ENCODE data around the gene NEFH. TPM values are rescaled to one million over a fixed set of nuclear protein-coding genes. Genes with fewer than 3 reads are reported as not detected.

The NEFH gene
- total and polyA plus RNA-seq, 2 donors (not counting 3 experiments of a cell fraction or from before 2014, with no cell fraction given), result 0.09 to 0.59 TPM

DNA sequence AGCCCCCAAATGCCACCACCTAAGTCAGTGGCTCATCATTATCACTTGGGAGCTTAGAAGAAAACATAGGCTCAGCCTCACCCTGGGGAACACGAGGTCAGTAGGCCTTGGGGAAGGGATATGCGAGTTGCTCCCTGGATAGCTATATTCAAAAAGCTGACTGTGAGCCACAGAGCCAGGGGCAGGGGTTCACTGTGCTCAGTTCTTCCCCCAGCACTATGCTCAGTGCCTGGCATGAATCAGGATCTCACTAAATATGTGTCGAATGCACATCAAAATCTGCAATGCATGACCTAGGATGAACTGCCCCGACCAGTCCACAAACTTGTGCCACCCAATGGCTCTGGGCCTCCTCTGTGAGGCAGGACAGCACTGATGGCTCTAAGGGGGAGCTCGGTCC lies 38.4 kb downstream of the NEFH start:
- Histone ChIP-seq H3K27me3 (ENCODE audit: control insufficient read depth in 2 of 2, insufficient read depth in 2 of 2, low read length in 2 of 2) (no peaks in the 10 kb centered on the region), H3K79me2 (ENCODE audit: control insufficient read depth, insufficient read depth, low read length) (no peaks in the 10 kb centered on the region), H3K4me2 (ENCODE audit: insufficient read depth, low read length) (no peak overlapping the region), H3K4me1 (ENCODE audit: control insufficient read depth, extremely low read depth, insufficient read depth, low read length) (peaks cover 12% of the 10 kb centered on the region), H3K9ac (replicated peaks; ENCODE audit: extremely low read depth, insufficient read depth, low read length) (no peak overlapping the region), H3K27ac (ENCODE audit: insufficient read depth, low read depth, low read length) (no peak overlapping the region), H4K20me1 (replicated peaks; ENCODE audit: control insufficient read depth, extremely low read depth, insufficient read depth, low read length) (no peaks in the 10 kb centered on the region), H3K36me3 (ENCODE audit: control insufficient read depth in 2 of 2, extremely low read depth in 1 of 2, insufficient read depth in 2 of 2, low read length in 2 of 2) (peaks cover 18 to 43% of the 10 kb centered on the region in 2 experiments), H3K9me1 (replicated peaks; ENCODE audit: control insufficient read depth, extremely low read depth, insufficient read depth, low read length) (no peaks in the 10 kb centered on the region), H3K9me3 (replicated peaks; ENCODE audit: control insufficient read depth, insufficient read depth, low read length) (no peaks in the 10 kb centered on the region), H3K4me3 (replicated peaks in 1 of 3; ENCODE audit: insufficient read depth in 1 of 3, low read depth in 1 of 3, low read length in 3 of 3) (no peak overlapping the region), H2AFZ (ENCODE audit: low read depth, low read length) (no peak overlapping the region)
- DNase-seq (ENCODE audit: low read depth, low spot score) (no peak), FAIRE-seq (no peak)
- ChIA-PET POLR2A (no interaction called here), CTCF (no interaction called here)
- TF ChIP-seq GATA2 (IDR thresholded peaks at IDR 0.05; ENCODE audit: insufficient read depth, insufficient read length, low read depth, low read length) (no peak), MYC (IDR thresholded peaks at IDR 0.05; ENCODE audit: low read depth, low read length) (no peak), JUN (IDR thresholded peaks at IDR 0.05; ENCODE audit: borderline replicate concordance, insufficient read depth, insufficient read length, low read depth) (no peak), FOS (IDR thresholded peaks at IDR 0.05; ENCODE audit: borderline replicate concordance, insufficient read depth, low read length) (no peak), CTCF (IDR thresholded peaks at IDR 0.05; ENCODE audit: extremely low read depth in 1 of 2, insufficient read depth in 1 of 2, low read depth in 1 of 2, low read length in 2 of 2) (no peak), POLR2A (IDR thresholded peaks at IDR 0.05; ENCODE audit: low read depth, low read length) (no peak), POLR2AphosphoS5 (IDR thresholded peaks at IDR 0.05; ENCODE audit: insufficient read depth, low read depth, low read length) (no peak), EZH2 (IDR thresholded peaks at IDR 0.05; ENCODE audit: borderline replicate concordance, low read depth, low read length, severe bottlenecking) (no peak)
- TF ChIP-seq, protein P1, sequence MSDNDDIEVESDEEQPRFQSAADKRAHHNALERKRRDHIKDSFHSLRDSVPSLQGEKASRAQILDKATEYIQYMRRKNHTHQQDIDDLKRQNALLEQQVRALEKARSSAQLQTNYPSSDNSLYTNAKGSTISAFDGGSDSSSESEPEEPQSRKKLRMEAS (IDR thresholded peaks at IDR 0.05; ENCODE audit: insufficient read depth, insufficient read length), result no peak
- no TSS peak for BruUV-seq (replicated peaks)
- dilution Hi-C loops (cut with MboI; ENCODE audit: extremely low pct_ligation_motif_present, low sequenced_read_pairs) (no loop called here), intact Hi-C loops (cut with micrococcal nuclease) (no loop called here)
